Omental fat pad (tissue), 4 donors: ENCODE results near the gene VANGL1. TPM values are rescaled to one million over a fixed set of nuclear protein-coding genes. Genes with fewer than 3 reads are reported as not detected.
A peak's percentile ranks its signal among the peaks of the same experiment; 100 is the strongest.

Source experiments
- ATAC-seq: fragments of 150-250 bp; one replicate; pipeline ENCODE4 v1.9.1; 2016; ENCODE audit warnings: mild to moderate bottlenecking, moderate library complexity; ENCODE audit not compliant: low FRiP score
- DNase-seq: peaks from one replicate; pipeline ENCODE4 v3.0.0-alpha.2; 2019; ENCODE audit warnings: low spot score
- total RNA-seq, 4 donors: library from RNA; depleted of rRNA; stranded (reverse); fragments of >200 nt; gene quantifications; one replicate each; pipeline ENCODE4 v1.1.0, GENCODE V29; 2016
- TF ChIP-seq, protein P1 (sequence below), 3 donors: fragments of 450-650 bp; IDR thresholded peaks; one replicate each; pipeline ENCODE4 v1.5.1; 2016 to 2017; ENCODE audit warnings: antibody characterized with exemption in 3 of 3, mild to moderate bottlenecking in 3 of 3, moderate library complexity in 2 of 3

Gene VANGL1
- total RNA-seq, 4 donors from 2014 or later = 4.9 to 9.6 (median 6.5) TPM

DNA sequence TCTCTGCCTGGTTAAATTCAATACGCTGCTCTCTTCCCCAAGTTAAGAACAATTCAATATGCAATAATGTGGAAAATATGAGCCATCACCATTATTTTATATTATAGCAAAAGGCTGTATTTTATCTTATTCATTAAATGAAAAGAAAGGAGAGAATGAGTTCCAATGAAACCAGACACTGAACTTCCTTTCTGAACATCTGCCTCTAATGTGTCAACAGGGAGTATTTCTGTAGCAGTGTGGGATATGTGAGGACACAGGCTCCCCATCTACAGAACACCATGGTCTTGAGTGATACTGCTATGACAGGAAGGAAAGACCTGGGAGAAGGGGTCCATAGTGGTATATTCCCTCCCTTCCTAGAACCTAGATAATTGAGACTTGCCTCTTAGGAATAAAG, 80.5 kb downstream of the VANGL1 start:
- DNase-seq (no peak), ATAC-seq (no peak)
- TF ChIP-seq, protein P1, sequence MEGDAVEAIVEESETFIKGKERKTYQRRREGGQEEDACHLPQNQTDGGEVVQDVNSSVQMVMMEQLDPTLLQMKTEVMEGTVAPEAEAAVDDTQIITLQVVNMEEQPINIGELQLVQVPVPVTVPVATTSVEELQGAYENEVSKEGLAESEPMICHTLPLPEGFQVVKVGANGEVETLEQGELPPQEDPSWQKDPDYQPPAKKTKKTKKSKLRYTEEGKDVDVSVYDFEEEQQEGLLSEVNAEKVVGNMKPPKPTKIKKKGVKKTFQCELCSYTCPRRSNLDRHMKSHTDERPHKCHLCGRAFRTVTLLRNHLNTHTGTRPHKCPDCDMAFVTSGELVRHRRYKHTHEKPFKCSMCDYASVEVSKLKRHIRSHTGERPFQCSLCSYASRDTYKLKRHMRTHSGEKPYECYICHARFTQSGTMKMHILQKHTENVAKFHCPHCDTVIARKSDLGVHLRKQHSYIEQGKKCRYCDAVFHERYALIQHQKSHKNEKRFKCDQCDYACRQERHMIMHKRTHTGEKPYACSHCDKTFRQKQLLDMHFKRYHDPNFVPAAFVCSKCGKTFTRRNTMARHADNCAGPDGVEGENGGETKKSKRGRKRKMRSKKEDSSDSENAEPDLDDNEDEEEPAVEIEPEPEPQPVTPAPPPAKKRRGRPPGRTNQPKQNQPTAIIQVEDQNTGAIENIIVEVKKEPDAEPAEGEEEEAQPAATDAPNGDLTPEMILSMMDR (IDR thresholded peaks at IDR 0.05) = no peak

GRCh38 chr1:115723756-115724155, 82.0 kb downstream of the VANGL1 start:
- DNase-seq = no peak
- no peak for ATAC-seq
- TF ChIP-seq, protein P1 (IDR thresholded peaks at IDR 0.05) = no peak

GRCh38 chr1:115725600-115725999, 83.8 kb downstream of the VANGL1 start:
- DNase-seq (no peak), ATAC-seq (no peak)
- TF ChIP-seq, protein P1 (IDR thresholded peaks at IDR 0.05) = no peak

DNA sequence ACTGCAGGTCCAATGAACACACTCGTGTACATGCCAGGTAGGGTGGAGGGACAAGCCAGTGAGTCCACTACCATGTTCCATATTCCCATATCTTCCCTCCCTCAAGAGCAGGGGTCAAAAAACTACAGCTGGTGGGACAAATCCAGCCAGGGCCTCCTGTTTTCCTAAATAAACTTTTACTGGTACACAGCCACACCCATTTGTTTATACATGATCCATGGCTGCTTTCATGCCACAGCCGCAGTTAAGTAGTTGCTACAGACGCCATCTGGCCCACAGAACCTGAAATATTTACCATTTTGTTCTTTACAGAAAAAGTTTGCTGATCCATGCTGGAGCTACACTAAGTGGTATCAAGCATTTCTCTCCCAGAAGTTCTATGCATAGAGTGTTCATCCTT, 84.4 kb downstream of the VANGL1 start:
- TF ChIP-seq, protein P1 (IDR thresholded peaks at IDR 0.05) = no peak
- no peak for DNase-seq

DNA sequence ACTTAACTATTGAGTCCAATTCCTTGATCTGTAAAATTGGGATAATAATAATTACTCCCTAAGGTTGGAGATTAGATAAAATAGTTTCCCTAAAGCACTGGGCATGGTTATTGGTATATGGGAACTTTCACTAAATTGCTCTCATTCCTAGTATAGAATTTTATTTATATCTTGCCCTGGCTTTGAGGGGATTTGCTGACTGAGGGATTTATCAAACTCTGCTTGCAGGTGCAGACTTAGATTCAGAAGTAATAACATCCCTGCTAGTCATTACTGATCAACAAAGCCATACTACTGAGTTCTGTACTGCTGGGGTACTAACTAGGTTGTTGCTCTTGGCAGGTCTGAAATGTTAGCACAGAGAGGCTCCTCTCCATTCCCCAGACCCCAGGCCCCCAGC, 84.8 kb downstream of the VANGL1 start:
- DNase-seq (no peak), ATAC-seq (no peak)
- TF ChIP-seq, protein P1 (IDR thresholded peaks at IDR 0.05) = no peak

More for the DNA sequence above, 84.4 kb downstream of the VANGL1 start:
- no peak for ATAC-seq

- peak; percentile 90 for ATAC-seq
- TF ChIP-seq, protein P1 (IDR thresholded peaks at IDR 0.05) = no peak
- no peak for DNase-seq
These were observed 86.0 kb downstream of the VANGL1 start for GRCh38 chr1:115727706-115728249.

DNA sequence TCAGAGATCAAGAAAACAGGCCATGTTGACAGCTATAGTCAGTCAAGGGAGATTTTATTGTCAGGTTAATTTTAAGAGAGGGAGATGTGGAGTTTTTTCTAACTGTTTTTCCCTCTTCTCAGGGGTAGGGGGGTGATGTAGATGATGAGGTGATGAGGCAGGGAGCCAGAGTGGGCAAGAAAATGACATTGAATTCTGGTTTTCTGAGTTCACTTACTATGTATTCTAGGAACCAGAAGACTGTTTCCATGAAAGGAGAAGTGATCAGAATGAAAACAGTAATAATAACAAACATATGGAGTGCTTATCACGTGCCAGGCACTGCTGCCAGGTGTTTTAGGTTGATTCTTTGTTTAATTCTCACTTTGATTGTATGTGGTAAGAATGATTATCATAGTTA, 86.6 kb downstream of the VANGL1 start:
- DNase-seq (no peak), ATAC-seq (no peak)

More for the DNA sequence above, 86.6 kb downstream of the VANGL1 start:
- TF ChIP-seq, protein P1 (IDR thresholded peaks at IDR 0.05) = no peak
